B cell (primary cell): ENCODE measurements around the gene CDH2. TPM values are rescaled to one million over a fixed set of nuclear protein-coding genes. Genes with fewer than 3 reads are reported as not detected.

Source experiments
- ATAC-seq: fragments of 200-7000 bp; cut with Tn5 transposase; one replicate; pipeline ENCODE4 v1.10.0; 2021; ENCODE audit warnings: low read depth, mild to moderate bottlenecking, moderate number of reproducible peaks, moderate library complexity
- CTCF ChIA-PET: fragments of 350-600 bp; sonication (Branson Sonifier 250); formaldehyde crosslinking; loops from one replicate; lab custom pipeline; 2021; ENCODE audit warnings: antibody characterized with exemption, inconsistent platforms; lab: Charles Lee
- POLR2A ChIA-PET: fragments of 350-600 bp; sonication (Branson Sonifier 250); formaldehyde crosslinking; loops from one replicate; lab custom pipeline; 2021; ENCODE audit warnings: antibody characterized with exemption; lab: Charles Lee
- DNase-seq: peaks from one replicate; pipeline ENCODE4 v3.0.0; 2013
- H2AFZ ChIP-seq: 2 replicates; pipeline ENCODE4 v1.6.1; 2012; ENCODE audit warnings: mild to moderate bottlenecking, low read depth, low read length; ENCODE audit not compliant: insufficient read depth, poor library complexity, severe bottlenecking
- H3K27ac ChIP-seq, 2 donors: 1 replicate in 1 of 2; 2 replicates in 1 of 2; pipeline ENCODE4 v1.5.1; 2012 to 2013; ENCODE audit warnings: low read length in 2 of 2, mild to moderate bottlenecking in 2 of 2, moderate library complexity in 1 of 2
- H3K27me3 ChIP-seq, 4 experiments: fragments of 200-600 bp in 1 of 4; sonication (generic) in 1 of 4; replicated peaks in 1 of 4; 1 replicate in 2 of 4; 2 replicates in 2 of 4; pipeline versions ENCODE4 v1.6.1 to v1.7.0; 2013 to 2016; ENCODE audit warnings: low read length in 3 of 4, mild to moderate bottlenecking in 2 of 4, mixed read lengths in 1 of 4, moderate library complexity in 1 of 4; ENCODE audit not compliant: insufficient read depth in 4 of 4, control insufficient read depth in 3 of 4; ENCODE audit errors: control extremely low read depth in 1 of 4
- H3K36me3 ChIP-seq, 2 experiments: replicated peaks in 1 of 2; 1 replicate in 1 of 2; 2 replicates in 1 of 2; pipeline versions ENCODE4 v1.6.1 to v1.7.1; 2013; ENCODE audit warnings: low read length in 1 of 2; ENCODE audit not compliant: insufficient read depth in 2 of 2, control insufficient read depth in 1 of 2; ENCODE audit errors: control extremely low read depth in 1 of 2, extremely low read depth in 1 of 2
- H3K4me1 ChIP-seq, 2 donors: fragments of 200-600 bp in 1 of 2; sonication (generic) in 1 of 2; 1 replicate in 1 of 2; 2 replicates in 1 of 2; pipeline versions ENCODE4 v1.5.1 to v1.6.1; 2013 to 2017; ENCODE audit warnings: low read length in 2 of 2; ENCODE audit not compliant: control insufficient read depth in 2 of 2, insufficient read depth in 2 of 2
- H3K4me2 ChIP-seq: replicated peaks from 2 replicates; pipeline ENCODE3; 2012; ENCODE audit warnings: mild to moderate bottlenecking, low read depth, low read length; ENCODE audit not compliant: poor library complexity, severe bottlenecking
- H3K4me3 ChIP-seq, 5 experiments: fragments of 200-600 bp in 1 of 5; sonication (generic) in 1 of 5; 1 replicate in 3 of 5; 2 replicates in 2 of 5; pipeline versions ENCODE4 v1.5.1 to v1.7.0; 2011 to 2016; ENCODE audit warnings: low read length in 4 of 5, mild to moderate bottlenecking in 4 of 5, low read depth in 2 of 5, control low read depth in 1 of 5, moderate library complexity in 1 of 5; ENCODE audit not compliant: insufficient read depth in 1 of 5; ENCODE audit errors: control extremely low read depth in 1 of 5, extremely low read depth in 1 of 5
- H3K79me2 ChIP-seq: fragments of 200-600 bp; sonication (generic); one replicate; pipeline ENCODE4 v1.6.0; 2016; ENCODE audit warnings: low read length; ENCODE audit not compliant: control insufficient read depth, insufficient read depth
- H3K9ac ChIP-seq: fragments of 200-600 bp; sonication (generic); 2 replicates; pipeline ENCODE4 v1.6.1; 2017; ENCODE audit warnings: mild to moderate bottlenecking, low read length, moderate library complexity
- H3K9me3 ChIP-seq, 3 donors: one replicate each; pipeline versions ENCODE4 v1.6.1 to v1.7.1; 2013; ENCODE audit warnings: low read length in 2 of 3; ENCODE audit not compliant: control insufficient read depth in 2 of 3, insufficient read depth in 1 of 3; ENCODE audit errors: control extremely low read depth in 1 of 3
- H4K20me1 ChIP-seq: 2 replicates; pipeline ENCODE4 v1.6.0; 2012; ENCODE audit warnings: mild to moderate bottlenecking, low read length; ENCODE audit not compliant: insufficient read depth, control insufficient read depth, poor library complexity, severe bottlenecking
- H3K27ac Mint-ChIP-seq: one replicate; pipeline ENCODE4 v1.8.0; 2021; ENCODE audit warnings: mixed read lengths
- H3K27me3 Mint-ChIP-seq: one replicate; pipeline ENCODE4 v1.8.0; 2021; ENCODE audit warnings: mixed read lengths
- H3K4me1 Mint-ChIP-seq: one replicate; pipeline ENCODE4 v1.8.0; 2021; ENCODE audit warnings: mixed read lengths
- H3K4me3 Mint-ChIP-seq: one replicate; pipeline ENCODE4 v1.8.0; 2021; ENCODE audit warnings: mixed read lengths
- H3K9me3 Mint-ChIP-seq: one replicate; pipeline ENCODE4 v1.8.0; 2022; ENCODE audit warnings: mixed read lengths; ENCODE audit not compliant: insufficient read depth
- CTCF ChIP-seq: fragments of 200-600 bp; IDR thresholded peaks from one replicate; pipeline ENCODE4 v1.8.0; 2022; ENCODE audit warnings: antibody characterized with exemption, mild to moderate bottlenecking
- EZH2 ChIP-seq: IDR thresholded peaks from 2 replicates; pipeline ENCODE4 v1.6.1; 2012; ENCODE audit warnings: borderline replicate concordance, low read depth, mild to moderate bottlenecking, moderate library complexity, low read length; ENCODE audit not compliant: insufficient read depth, poor library complexity, severe bottlenecking
- WGBS: methylation state at CpG from one replicate; pipeline ENCODE4 v1.1.5; 2013; ENCODE audit warnings: missing lambda C conversion rate; ENCODE audit not compliant: insufficient coverage; 5-methylcytosine and 5-hydroxymethylcytosine counted together
- intact Hi-C: fragments of 100-400 bp; cut with micrococcal nuclease; formaldehyde crosslinking; loops from one replicate; pipeline ENCODE4 v1.10.0; 2022
- polyA plus RNA-seq: library from polyadenylated mRNA; depleted of rRNA; stranded (reverse); fragments of >200 nt; gene quantifications from 2 replicates; pipeline ENCODE4 v1.2.3, GENCODE V29; 2012
- total RNA-seq, 2 donors: library from RNA; stranded (reverse); fragments of 120-200 nt in 1 of 2; gene quantifications; 1 replicate in 1 of 2; 2 replicates in 1 of 2; pipeline versions ENCODE4 v1.2.3 to v1.2.4, GENCODE V29; 2013 to 2022

CDH2 gene
- total and polyA plus RNA-seq, 2 donors (not counting 1 experiment from before 2014, with no cell fraction given) = not detected

GRCh38 chr18:27995770-27996502 is 181.0 kb downstream of the CDH2 start:
- no peaks in the 10 kb centered on the region for H3K27me3 ChIP-seq
- Mint-ChIP-seq H3K27ac (no peak overlapping the region), H3K27me3 (no peaks in the 10 kb centered on the region), H3K4me3 (no peak overlapping the region), H3K9me3 (peaks cover 4% of the 10 kb centered on the region), H3K4me1 (no peaks in the 10 kb centered on the region)
- H3K27ac ChIP-seq = no peak overlapping the region
- no peaks in the 10 kb centered on the region for H3K79me2 ChIP-seq
- intact Hi-C loops = no loop called here
- H3K36me3 ChIP-seq = no peaks in the 10 kb centered on the region
- DNase-seq (no peak), ATAC-seq (no peak)
- no peak overlapping the region for H3K4me3 ChIP-seq
- no peaks in the 10 kb centered on the region for H3K4me1 ChIP-seq
- H3K9ac ChIP-seq = no peak overlapping the region
- H3K4me2 ChIP-seq = no peak overlapping the region
- H2AFZ ChIP-seq = no peak overlapping the region
- POLR2A ChIA-PET = no interaction called here
- H3K9me3 ChIP-seq = peaks cover 0 to 4% (median 0%) of the 10 kb centered on the region in 3 donors
- WGBS = 100% methylated on average over 3 of the region's 6 CpGs
- no peak for TF ChIP-seq CTCF
- no peak for TF ChIP-seq EZH2
- CTCF ChIA-PET = no interaction called here
- no peaks in the 10 kb centered on the region for H4K20me1 ChIP-seq

GRCh38 chr18:27994571-27994970 is 182.4 kb downstream of the CDH2 start:
- POLR2A ChIA-PET = no interaction called here
- ATAC-seq (no peak), DNase-seq (no peak)
- Mint-ChIP-seq H3K27ac (no peak overlapping the region), H3K4me3 (no peak overlapping the region), H3K4me1 (no peaks in the 10 kb centered on the region), H3K27me3 (no peaks in the 10 kb centered on the region), H3K9me3 (peaks cover 4% of the 10 kb centered on the region)
- no peaks in the 10 kb centered on the region for H3K4me1 ChIP-seq
- no peak overlapping the region for H3K27ac ChIP-seq
- TF ChIP-seq CTCF = no peak
- TF ChIP-seq EZH2 = no peak
- no peak overlapping the region for H3K9ac ChIP-seq
- intact Hi-C loops = no loop called here
- no CpG with 5 or more reads among the region's 3 CpGs for WGBS
- CTCF ChIA-PET = no interaction called here
- no peaks in the 10 kb centered on the region for H3K79me2 ChIP-seq
- H3K9me3 ChIP-seq = no peaks in the 10 kb centered on the region
- H3K27me3 ChIP-seq = no peaks in the 10 kb centered on the region
- H2AFZ ChIP-seq = no peak overlapping the region
- H3K4me2 ChIP-seq = no peak overlapping the region
- no peaks in the 10 kb centered on the region for H3K36me3 ChIP-seq
- no peaks in the 10 kb centered on the region for H4K20me1 ChIP-seq
- no peak overlapping the region for H3K4me3 ChIP-seq
